PC-9 (cell line): Measurements from ENCODE around the gene TGFB2. TPM values are rescaled to one million over a fixed set of nuclear protein-coding genes. Genes with fewer than 3 reads are reported as not detected.
A peak's percentile ranks its signal among the peaks of the same experiment; 100 is the strongest.

Experiments used
- BruUV-seq: library from RNA; stranded (reverse); fragments of 400-500 nt; replicated peaks from 2 replicates; lab custom pipeline; 2021; lab: Mats Ljungman, UMichigan
- CTCF ChIA-PET: fragments of 300-600 bp; sonication (Branson Sonifier 250); formaldehyde crosslinking; loops from one replicate; lab custom pipeline; 2022; ENCODE audit warnings: antibody characterized with exemption; lab: Charles Lee
- POLR2A ChIA-PET: fragments of 300-600 bp; sonication (Branson Sonifier 250); formaldehyde crosslinking; loops from one replicate; lab custom pipeline; 2022; ENCODE audit warnings: antibody characterized with exemption; ENCODE audit not compliant: unreplicated experiment; lab: Charles Lee
- DNase-seq, 2 experiments: peaks; one replicate each; pipeline versions ENCODE4 v3.0.0 to v3.0.0-alpha.2; 2015 to 2022; ENCODE audit warnings: mixed read lengths in 1 of 2
- H2AFZ ChIP-seq: fragments of 200-600 bp; sonication (generic); 2 replicates; pipeline ENCODE4 v1.8.1; 2017; ENCODE audit warnings: antibody characterized with exemption
- H3F3A ChIP-seq: fragments of 200-600 bp; sonication (generic); 2 replicates; pipeline ENCODE4 v1.8.1; 2017; ENCODE audit warnings: antibody characterized with exemption, mild to moderate bottlenecking, low read depth; ENCODE audit not compliant: insufficient read depth
- H3K27ac ChIP-seq: fragments of 200-600 bp; sonication (generic); 2 replicates; pipeline ENCODE4 v1.6.1; 2016; ENCODE audit warnings: mixed run types
- H3K27me3 ChIP-seq: fragments of 200-600 bp; sonication (generic); 2 replicates; pipeline ENCODE4 v1.6.1; 2016; ENCODE audit warnings: low read depth, mixed run types; ENCODE audit not compliant: insufficient read depth
- H3K36me3 ChIP-seq: fragments of 200-600 bp; sonication (generic); 2 replicates; pipeline ENCODE4 v1.6.1; 2016; ENCODE audit warnings: low read depth, mixed run types
- H3K4me1 ChIP-seq: fragments of 200-600 bp; sonication (generic); replicated peaks from 2 replicates; pipeline ENCODE4 v1.6.1; 2016; ENCODE audit warnings: mixed run types; ENCODE audit not compliant: insufficient read depth
- H3K4me2 ChIP-seq: fragments of 200-600 bp; sonication (generic); 2 replicates; pipeline ENCODE4 v1.6.1; 2017; ENCODE audit warnings: mixed run types
- H3K4me3 ChIP-seq: fragments of 200-600 bp; sonication (generic); 2 replicates; pipeline ENCODE4 v1.6.1; 2016; ENCODE audit warnings: mixed run types
- H3K79me2 ChIP-seq: fragments of 200-600 bp; sonication (generic); 2 replicates; pipeline ENCODE4 v1.6.1; 2017; ENCODE audit warnings: low read depth, mixed run types
- H3K9me2 ChIP-seq: fragments of 200-600 bp; sonication (generic); 2 replicates; pipeline ENCODE4 v1.8.1; 2017; ENCODE audit warnings: mild to moderate bottlenecking; ENCODE audit not compliant: insufficient read depth
- H3K9me3 ChIP-seq: fragments of 200-600 bp; sonication (generic); 2 replicates; pipeline ENCODE4 v1.8.1; 2016; ENCODE audit warnings: low read depth; ENCODE audit not compliant: insufficient read depth
- H4K20me1 ChIP-seq: fragments of 200-600 bp; sonication (generic); 2 replicates; pipeline ENCODE4 v1.8.1; 2017; ENCODE audit not compliant: insufficient read depth
- CTCF ChIP-seq: fragments of 200-600 bp; sonication (generic); conservative IDR thresholded peaks from 2 replicates; pipeline ENCODE4 v1.6.1; 2017; ENCODE audit warnings: mixed run types, antibody characterized with exemption, mild to moderate bottlenecking, moderate library complexity
- EZH2 ChIP-seq: fragments of 200-600 bp; sonication (generic); IDR thresholded peaks from 2 replicates; pipeline ENCODE4 v1.8.0; 2017; ENCODE audit warnings: antibody characterized with exemption, low read depth
- intact Hi-C: fragments of 100-400 bp; cut with micrococcal nuclease; formaldehyde crosslinking; loops from one replicate; pipeline ENCODE4 v1.10.0; 2022; ENCODE audit not compliant: unreplicated experiment
- total RNA-seq: library from RNA; stranded (reverse); gene quantifications from 2 replicates; pipeline ENCODE4 v1.2.3, GENCODE V29; 2021

Gene TGFB2
- total RNA-seq, 1 experiment from 2014 or later, result 74.3 TPM

GRCh38 chr1:218394989-218395388 is 49.9 kb downstream of the TGFB2 start:
- no peaks in the 10 kb centered on the region for H4K20me1 ChIP-seq
- intact Hi-C loops, result no loop called here
- peaks cover 11% of the 10 kb centered on the region; the same call in 1 of the 2 replicates for H3K4me1 ChIP-seq
- POLR2A ChIA-PET, result no interaction called here
- no peaks in the 10 kb centered on the region for H3F3A ChIP-seq
- H3K79me2 ChIP-seq, result peaks cover 43% of the 10 kb centered on the region
- no peak overlapping the region for H3K27ac ChIP-seq
- BruUV-seq, result no TSS peak
- H3K9me2 ChIP-seq, result no peaks in the 10 kb centered on the region
- H2AFZ ChIP-seq, result no peak overlapping the region
- TF ChIP-seq CTCF, result no peak
- TF ChIP-seq EZH2, result no peak
- H3K4me2 ChIP-seq, result no peak overlapping the region
- CTCF ChIA-PET, result no interaction called here
- no peak for DNase-seq
- no peaks in the 10 kb centered on the region for H3K9me3 ChIP-seq
- H3K27me3 ChIP-seq, result no peaks in the 10 kb centered on the region
- H3K4me3 ChIP-seq, result no peak overlapping the region
- H3K36me3 ChIP-seq, result 0 out of 2 replicates have a peak, but pooled peaks cover 5% of the 10 kb centered on the region

- Histone ChIP-seq H3K79me2 (peaks cover 34% of the 10 kb centered on the region), H3K9me2 (no peaks in the 10 kb centered on the region), H4K20me1 (no peaks in the 10 kb centered on the region), H3F3A (no peaks in the 10 kb centered on the region), H3K27ac (no peak overlapping the region), H3K4me2 (no peak overlapping the region), H3K4me1 (0 out of 2 replicates have a peak, but pooled peaks cover 3% of the 10 kb centered on the region), H3K9me3 (no peaks in the 10 kb centered on the region), H3K36me3 (0 out of 2 replicates have a peak, but pooled peaks cover 5% of the 10 kb centered on the region), H3K27me3 (no peaks in the 10 kb centered on the region), H2AFZ (no peak overlapping the region), H3K4me3 (no peak overlapping the region)
- intact Hi-C loops, result no loop called here
- ChIA-PET POLR2A (no interaction called here), CTCF (no interaction called here)
- DNase-seq, result no peak
- no peak for TF ChIP-seq CTCF
- no peak for TF ChIP-seq EZH2
- BruUV-seq, result no TSS peak
Observed at GRCh38 chr1:218395916-218396315, 50.8 kb downstream of the TGFB2 start.

- Histone ChIP-seq H3K9me3 (no peaks in the 10 kb centered on the region), H3K4me1 (no peaks in the 10 kb centered on the region), H3K9me2 (no peaks in the 10 kb centered on the region), H3K4me3 (no peak overlapping the region), H4K20me1 (no peaks in the 10 kb centered on the region), H2AFZ (no peak overlapping the region), H3K27ac (no peak overlapping the region), H3K36me3 (0 out of 2 replicates have a peak, but pooled peaks cover 5% of the 10 kb centered on the region), H3F3A (no peaks in the 10 kb centered on the region), H3K27me3 (no peaks in the 10 kb centered on the region), H3K79me2 (peaks cover 30% of the 10 kb centered on the region), H3K4me2 (no peak overlapping the region)
- POLR2A ChIA-PET, result interaction anchor here (0.7 to 0.8 kb wide), 2 partner anchors 49 to 195 kb away, joined by 3 read pairs; no protein-coding TSS in a partner anchor
- CTCF ChIA-PET, result no interaction called here
- BruUV-seq, result no TSS peak
- peak in 1 of 2 experiments; percentile 53 for DNase-seq
- intact Hi-C loops, result no loop called here
- TF ChIP-seq EZH2, result no peak
- TF ChIP-seq CTCF, result no peak
Observed at GRCh38 chr1:218397752-218398339, 52.7 kb downstream of the TGFB2 start.
